Loucy (cell line): ENCODE results near the gene FMNL2.

Experiments used
- H2AFZ ChIP-seq: fragments of 200-600 bp; sonication (generic); 2 replicates; pipeline ENCODE4 v1.6.0; 2016; ENCODE audit warnings: antibody characterized with exemption, mild to moderate bottlenecking, low read length, moderate library complexity
- H3F3A ChIP-seq: fragments of 200-600 bp; 2 replicates; pipeline ENCODE4 v1.6.0; 2016; ENCODE audit warnings: antibody characterized with exemption, low read depth, mild to moderate bottlenecking
- H3K27me3 ChIP-seq: fragments of 200-600 bp; sonication (generic); 2 replicates; pipeline ENCODE4 v1.6.1; 2014; ENCODE audit warnings: low read length, mild to moderate bottlenecking; ENCODE audit not compliant: insufficient read depth, poor library complexity, severe bottlenecking
- H3K36me3 ChIP-seq: fragments of 200-600 bp; sonication (generic); 2 replicates; pipeline ENCODE4 v1.6.1; 2016; ENCODE audit warnings: low read length; ENCODE audit not compliant: insufficient read depth
- H3K4me1 ChIP-seq: fragments of 200-600 bp; sonication (generic); 2 replicates; pipeline ENCODE4 v1.5.1; 2014; ENCODE audit warnings: low read length, mild to moderate bottlenecking; ENCODE audit not compliant: insufficient read depth, poor library complexity, severe bottlenecking
- H3K4me2 ChIP-seq: fragments of 200-600 bp; sonication (generic); 2 replicates; pipeline ENCODE4 v1.6.0; 2014; ENCODE audit warnings: antibody characterized with exemption, low read length, low read depth, mild to moderate bottlenecking; ENCODE audit not compliant: poor library complexity, severe bottlenecking
- H3K4me3 ChIP-seq: fragments of 200-600 bp; sonication (generic); 2 replicates; pipeline ENCODE4 v1.5.1; 2014; ENCODE audit warnings: low read length, mild to moderate bottlenecking, mixed read lengths; ENCODE audit not compliant: poor library complexity, severe bottlenecking
- H3K79me2 ChIP-seq: fragments of 200-600 bp; sonication (generic); 2 replicates; pipeline ENCODE4 v1.6.1; 2014; ENCODE audit warnings: low read length; ENCODE audit not compliant: insufficient read depth
- H3K9ac ChIP-seq: fragments of 200-600 bp; sonication (generic); 2 replicates; pipeline ENCODE4 v1.6.0; 2014; ENCODE audit warnings: mild to moderate bottlenecking, low read depth, low read length, moderate library complexity; ENCODE audit not compliant: poor library complexity, severe bottlenecking
- H3K9me2 ChIP-seq: fragments of 200-600 bp; sonication (generic); replicated peaks from 2 replicates; pipeline ENCODE4 v1.6.1; 2016; ENCODE audit warnings: low read depth, low read length, mixed read lengths
- H3K9me3 ChIP-seq: fragments of 200-600 bp; sonication (generic); 2 replicates; pipeline ENCODE4 v1.6.1; 2014; ENCODE audit warnings: mild to moderate bottlenecking, antibody characterized with exemption, low read length, low read depth; ENCODE audit not compliant: insufficient read depth
- H4K20me1 ChIP-seq: fragments of 200-600 bp; sonication (generic); 2 replicates; pipeline ENCODE4 v1.6.0; 2014; ENCODE audit warnings: antibody characterized with exemption, low read length, mild to moderate bottlenecking; ENCODE audit not compliant: insufficient read depth, poor library complexity, severe bottlenecking
- EZH2phosphoT487 ChIP-seq: fragments of 200-600 bp; IDR thresholded peaks from 2 replicates; pipeline ENCODE4 v1.6.1; 2018; ENCODE audit warnings: antibody characterized with exemption, mild to moderate bottlenecking, moderate library complexity, borderline replicate concordance
- TF ChIP-seq, protein P1 (sequence below): fragments of 200-600 bp; sonication (generic); conservative IDR thresholded peaks from 2 replicates; pipeline ENCODE4 v1.5.1; 2014; ENCODE audit warnings: mild to moderate bottlenecking, antibody characterized with exemption, low read length

The FMNL2 gene

GRCh38 chr2:152615177-152615576, 280.2 kb downstream of the FMNL2 start:
- no peak overlapping the region for H2AFZ ChIP-seq
- H3K4me1 ChIP-seq = peaks cover 10% of the 10 kb centered on the region
- no peaks in the 10 kb centered on the region for H3K36me3 ChIP-seq
- no peak overlapping the region for H3K4me3 ChIP-seq
- H3K4me2 ChIP-seq = no peak overlapping the region
- H3K9ac ChIP-seq = no peak overlapping the region
- no peaks in the 10 kb centered on the region for H3K9me2 ChIP-seq
- no peaks in the 10 kb centered on the region for H3K9me3 ChIP-seq
- H3K79me2 ChIP-seq = no peaks in the 10 kb centered on the region
- TF ChIP-seq, protein P1, sequence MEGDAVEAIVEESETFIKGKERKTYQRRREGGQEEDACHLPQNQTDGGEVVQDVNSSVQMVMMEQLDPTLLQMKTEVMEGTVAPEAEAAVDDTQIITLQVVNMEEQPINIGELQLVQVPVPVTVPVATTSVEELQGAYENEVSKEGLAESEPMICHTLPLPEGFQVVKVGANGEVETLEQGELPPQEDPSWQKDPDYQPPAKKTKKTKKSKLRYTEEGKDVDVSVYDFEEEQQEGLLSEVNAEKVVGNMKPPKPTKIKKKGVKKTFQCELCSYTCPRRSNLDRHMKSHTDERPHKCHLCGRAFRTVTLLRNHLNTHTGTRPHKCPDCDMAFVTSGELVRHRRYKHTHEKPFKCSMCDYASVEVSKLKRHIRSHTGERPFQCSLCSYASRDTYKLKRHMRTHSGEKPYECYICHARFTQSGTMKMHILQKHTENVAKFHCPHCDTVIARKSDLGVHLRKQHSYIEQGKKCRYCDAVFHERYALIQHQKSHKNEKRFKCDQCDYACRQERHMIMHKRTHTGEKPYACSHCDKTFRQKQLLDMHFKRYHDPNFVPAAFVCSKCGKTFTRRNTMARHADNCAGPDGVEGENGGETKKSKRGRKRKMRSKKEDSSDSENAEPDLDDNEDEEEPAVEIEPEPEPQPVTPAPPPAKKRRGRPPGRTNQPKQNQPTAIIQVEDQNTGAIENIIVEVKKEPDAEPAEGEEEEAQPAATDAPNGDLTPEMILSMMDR = no peak
- no peak for TF ChIP-seq EZH2phosphoT487
- no peaks in the 10 kb centered on the region for H3K27me3 ChIP-seq
- H3F3A ChIP-seq = no peaks in the 10 kb centered on the region
- H4K20me1 ChIP-seq = no peaks in the 10 kb centered on the region

DNA sequence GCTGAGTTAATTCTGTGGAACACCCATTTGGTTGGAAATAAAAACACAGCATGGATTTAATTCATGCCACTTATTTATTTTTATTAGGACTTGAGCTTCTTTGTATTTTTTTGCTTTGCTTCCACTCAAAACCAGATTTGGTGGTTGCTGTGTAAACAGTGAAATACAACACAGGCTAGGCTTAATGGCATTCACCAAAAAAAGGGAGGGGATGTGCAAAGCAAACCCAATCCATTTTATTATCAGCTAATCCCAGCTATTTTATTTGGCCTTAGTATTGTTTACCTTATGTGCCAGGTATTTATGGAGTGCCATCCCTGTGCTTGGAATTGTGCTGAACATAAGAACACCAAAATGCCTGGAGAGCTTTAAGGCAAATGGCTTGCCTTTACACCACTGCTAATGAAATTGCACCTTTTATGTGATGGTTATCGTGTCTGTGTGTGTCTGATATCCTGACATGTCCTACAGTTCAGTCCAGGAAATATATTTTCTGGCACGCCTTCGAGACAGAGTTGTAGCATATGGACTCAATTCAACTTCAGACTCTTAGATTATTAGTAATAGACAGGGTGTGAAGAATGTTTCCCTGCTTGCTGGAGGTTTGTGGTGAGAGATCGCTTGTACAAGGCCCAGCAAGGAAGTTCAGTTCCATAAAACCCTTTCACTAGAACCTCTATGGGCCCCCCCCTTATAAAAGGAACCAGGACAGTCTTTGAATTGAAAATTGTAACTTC, 282.6 kb downstream of the FMNL2 start:
- H3K9ac ChIP-seq = no peak overlapping the region
- no peak overlapping the region for H3K4me2 ChIP-seq
- TF ChIP-seq EZH2phosphoT487 = no peak
- TF ChIP-seq, protein P1 = no peak
- no peak overlapping the region for H3K4me3 ChIP-seq
- no peaks in the 10 kb centered on the region for H3K9me2 ChIP-seq
- H3K4me1 ChIP-seq = peaks cover 3% of the 10 kb centered on the region
- no peaks in the 10 kb centered on the region for H4K20me1 ChIP-seq
- H3K9me3 ChIP-seq = no peaks in the 10 kb centered on the region
- H3F3A ChIP-seq = no peaks in the 10 kb centered on the region
- H3K36me3 ChIP-seq = no peaks in the 10 kb centered on the region
- H2AFZ ChIP-seq = no peak overlapping the region
- H3K79me2 ChIP-seq = no peaks in the 10 kb centered on the region
- no peaks in the 10 kb centered on the region for H3K27me3 ChIP-seq

DNA sequence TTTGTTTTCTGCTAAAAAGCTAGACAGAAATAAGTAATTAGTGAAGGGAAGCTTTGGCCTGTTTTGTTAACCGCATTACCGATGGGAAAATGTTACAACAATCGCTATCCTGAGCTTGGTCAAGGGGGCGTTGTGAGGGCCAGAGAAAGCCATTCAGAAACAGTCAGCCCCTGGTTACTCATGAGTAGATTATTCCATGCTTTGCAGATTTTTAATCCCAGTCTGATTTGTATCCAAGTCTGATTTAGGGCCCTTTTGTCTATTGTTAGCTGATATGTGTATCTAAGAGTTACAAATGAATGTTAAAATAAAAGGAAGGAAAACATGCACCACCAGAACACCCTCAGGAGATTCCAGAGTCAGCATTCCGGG, 283.2 kb downstream of the FMNL2 start:
- no peaks in the 10 kb centered on the region for H4K20me1 ChIP-seq
- no peaks in the 10 kb centered on the region for H3K4me1 ChIP-seq
- no peaks in the 10 kb centered on the region for H3F3A ChIP-seq
- H3K4me3 ChIP-seq = no peak overlapping the region
- H2AFZ ChIP-seq = no peak overlapping the region
- H3K79me2 ChIP-seq = no peaks in the 10 kb centered on the region
- no peaks in the 10 kb centered on the region for H3K27me3 ChIP-seq
- no peak overlapping the region for H3K9ac ChIP-seq
- H3K9me2 ChIP-seq = no peaks in the 10 kb centered on the region
- no peaks in the 10 kb centered on the region for H3K9me3 ChIP-seq
- H3K4me2 ChIP-seq = no peak overlapping the region
- TF ChIP-seq, protein P1 = no peak
- TF ChIP-seq EZH2phosphoT487 = no peak
- H3K36me3 ChIP-seq = no peaks in the 10 kb centered on the region
